Stimulated activated CD4-positive, alpha-beta T cell treated with anti-CD3 and anti-CD28 coated beads, Interleukin-1b, Interleukin-23, amount 100 ng/mL, for 48 hours (primary cell): ENCODE data around the gene PEA15.

Experiments used
- DNase-seq: peaks from one replicate; pipeline ENCODE4 v3.0.0-alpha.2; 2020

Gene PEA15

GRCh38 chr1:160209321-160210046 is 4.3 kb downstream of the PEA15 start:
- no peak for DNase-seq

GRCh38 chr1:160210561-160210960 is 5.4 kb downstream of the PEA15 start:
- DNase-seq = no peak

GRCh38 chr1:160211046-160211790 is 6.0 kb downstream of the PEA15 start:
- no peak for DNase-seq

- no peak for DNase-seq
Measured at GRCh38 chr1:160214481-160215140, 9.4 kb downstream of the PEA15 start.

- no peak for DNase-seq
Measured at GRCh38 chr1:160216301-160216700, 11.1 kb downstream of the PEA15 start.

GRCh38 chr1:160217481-160218051 is 12.4 kb downstream of the PEA15 start:
- no peak for DNase-seq

GRCh38 chr1:160219062-160219929 is 14.1 kb downstream of the PEA15 start:
- no peak for DNase-seq

GRCh38 chr1:160220301-160220700 is 15.1 kb downstream of the PEA15 start:
- DNase-seq = no peak

- no peak for DNase-seq
Measured at GRCh38 chr1:160221089-160221488, 15.9 kb downstream of the PEA15 start.

- no peak for DNase-seq
Measured at GRCh38 chr1:160222546-160222945, 17.4 kb downstream of the PEA15 start.

GRCh38 chr1:160224606-160225005 is 19.4 kb downstream of the PEA15 start:
- no peak for DNase-seq

- no peak for DNase-seq
Measured at GRCh38 chr1:160225345-160225744, 20.2 kb downstream of the PEA15 start.

- no peak for DNase-seq
Measured at GRCh38 chr1:160226623-160227022, 21.4 kb downstream of the PEA15 start.

- no peak for DNase-seq
Measured at GRCh38 chr1:160227034-160227433, 21.9 kb downstream of the PEA15 start.

GRCh38 chr1:160227561-160227960 is 22.4 kb downstream of the PEA15 start:
- no peak for DNase-seq

- no peak for DNase-seq
Measured at GRCh38 chr1:160228431-160228830, 23.2 kb downstream of the PEA15 start.

- no peak for DNase-seq
Measured at GRCh38 chr1:160232911-160233310, 27.7 kb downstream of the PEA15 start.

GRCh38 chr1:160236806-160237205 is 31.6 kb downstream of the PEA15 start:
- DNase-seq = no peak

- DNase-seq = no peak
Measured at GRCh38 chr1:160237558-160237957, 32.4 kb downstream of the PEA15 start.

GRCh38 chr1:160238408-160238807 is 33.2 kb downstream of the PEA15 start:
- no peak for DNase-seq

- DNase-seq = no peak
Measured at GRCh38 chr1:160239582-160240299, 34.6 kb downstream of the PEA15 start.

- no peak for DNase-seq
Measured at GRCh38 chr1:160243767-160244166, 38.6 kb downstream of the PEA15 start.
